SIG-M5 treated with dmso at 0.1 percent for 504 hours (cell line): ENCODE data around the gene CYP4Z1.
"Not testable (repeated sequence)": the region's sequence is repeated elsewhere in the genome, so short reads cannot be mapped to it uniquely, and the experiment has no call there.

ENCODE experiments used
- DNase-seq: peaks from one replicate; lab custom pipeline; 2025; ENCODE audit not compliant: unreplicated experiment; lab: John Stamatoyannopoulos, UW

The CYP4Z1 gene

GRCh38 chr1:47126997-47127396, 60.0 kb downstream of the CYP4Z1 start:
- not testable (repeated sequence) for DNase-seq

- no peak for DNase-seq
These were observed 61.2 kb downstream of the CYP4Z1 start for GRCh38 chr1:47128221-47128620.

- not testable (repeated sequence) for DNase-seq
These were observed 61.8 kb downstream of the CYP4Z1 start for GRCh38 chr1:47128854-47129253.

- DNase-seq, result not testable (repeated sequence)
These were observed 62.6 kb downstream of the CYP4Z1 start for GRCh38 chr1:47129489-47130230.

GRCh38 chr1:47132665-47133064, 65.6 kb downstream of the CYP4Z1 start:
- DNase-seq, result not testable (repeated sequence)

- no peak for DNase-seq
These were observed 70.2 kb downstream of the CYP4Z1 start, which contains the start of gene CYP4A22 for GRCh38 chr1:47137198-47137597. Gene CYP4A22 (plus strand): TSS chr1:47137441. CDS start chr1:47137486, 45 bp downstream.

GRCh38 chr1:47137925-47138615, 71.0 kb downstream of the CYP4Z1 start:
- no peak for DNase-seq

GRCh38 chr1:47140358-47140757, 73.3 kb downstream of the CYP4Z1 start:
- DNase-seq, result not testable (repeated sequence)

GRCh38 chr1:47143654-47144053, 76.6 kb downstream of the CYP4Z1 start:
- DNase-seq, result not testable (repeated sequence)

GRCh38 chr1:47146495-47146894, 79.5 kb downstream of the CYP4Z1 start:
- DNase-seq, result not testable (repeated sequence)

GRCh38 chr1:47147047-47147785, 80.2 kb downstream of the CYP4Z1 start:
- DNase-seq, result no peak

- not testable (repeated sequence) for DNase-seq
These were observed 82.1 kb downstream of the CYP4Z1 start for GRCh38 chr1:47149162-47149561.

- not testable (repeated sequence) for DNase-seq
These were observed 89.4 kb downstream of the CYP4Z1 start for GRCh38 chr1:47156457-47156856.

- not testable (repeated sequence) for DNase-seq
These were observed 90.9 kb downstream of the CYP4Z1 start for GRCh38 chr1:47157957-47158356.

- no peak for DNase-seq
These were observed 93.7 kb downstream of the CYP4Z1 start for GRCh38 chr1:47160716-47161115.

- no peak for DNase-seq
These were observed 94.4 kb downstream of the CYP4Z1 start for GRCh38 chr1:47161298-47162040.

- no peak for DNase-seq
These were observed 97.5 kb downstream of the CYP4Z1 start for GRCh38 chr1:47164552-47164951.
